Measurements from ENCODE around the gene CDHR4. TPM values are rescaled to one million over a fixed set of nuclear protein-coding genes. Genes with fewer than 3 reads are reported as not detected.
"Not testable (repeated sequence)": the region's sequence is repeated elsewhere in the genome, so short reads cannot be mapped to it uniquely, and the experiment has no call there.

Gene CDHR4, protein sequence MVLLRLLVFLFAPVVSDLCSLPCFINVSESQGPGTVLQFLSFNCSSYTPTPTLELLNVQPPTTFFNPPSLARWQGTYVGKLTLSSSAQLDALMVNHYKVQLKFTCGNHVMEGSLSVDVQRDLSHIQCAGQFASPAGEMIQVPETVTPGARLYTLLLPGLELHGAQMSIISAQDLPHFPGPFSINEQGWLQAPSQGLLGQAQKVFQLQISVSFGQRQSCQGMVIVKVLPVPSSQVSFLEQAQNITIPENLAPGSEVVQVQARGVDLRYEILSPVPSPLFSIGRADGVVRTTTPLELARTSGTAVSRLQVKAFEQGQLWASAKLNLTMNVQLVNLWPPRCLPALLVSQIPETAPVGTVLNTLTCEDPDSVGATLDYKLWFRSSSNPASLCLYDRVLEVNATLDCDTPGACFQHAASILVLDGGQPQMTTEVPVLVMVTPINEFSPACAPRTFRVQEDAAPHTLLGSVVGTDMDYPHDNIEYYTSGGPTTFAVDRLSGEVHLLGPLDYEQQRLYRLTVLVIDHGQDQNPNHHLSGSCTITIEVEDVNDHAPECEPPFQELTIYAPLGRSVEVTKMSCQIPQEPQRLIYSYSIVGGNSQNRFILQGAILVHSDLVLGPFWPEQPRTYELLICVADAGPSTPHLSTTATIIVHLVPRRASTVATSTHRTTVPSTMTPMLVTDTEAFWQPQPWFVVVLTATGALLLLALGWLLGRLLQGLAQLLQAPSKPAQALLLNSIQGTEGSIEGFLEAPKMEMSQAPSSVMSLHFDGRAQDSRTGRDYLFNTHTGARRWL
- total RNA-seq (2014; rRNA removed; shearing (Covaris generic)): not detected in 2 replicates

GRCh38 chr3:49799761-49800160, at the start of gene CDHR4:
Gene CDHR4 (minus strand): TSS chr3:49799873. CDS start chr3:49799812, 61 bp downstream.
- peak; percentile 20 for DNase-seq
- H3K36me3 ChIP-seq (replicated peaks; ENCODE audit: control insufficient read depth, insufficient read depth, low read length): no peaks in the 10 kb centered on the region
- H3K4me3 ChIP-seq (ENCODE audit: insufficient read depth, low read depth, low read length): no peak within 1 kb of the TSS
- H3K27me3 ChIP-seq (ENCODE audit: control insufficient read depth, insufficient read depth, low read length): peaks cover 17% of the 10 kb centered on the region

- Histone ChIP-seq H3K4me3 (ENCODE audit: insufficient read depth, low read depth, low read length) (no peak overlapping the region), H3K27me3 (ENCODE audit: control insufficient read depth, insufficient read depth, low read length) (no peaks in the 10 kb centered on the region), H3K36me3 (replicated peaks; ENCODE audit: control insufficient read depth, insufficient read depth, low read length) (peaks cover 31% of the 10 kb centered on the region)
- no peak for DNase-seq
Measured at GRCh38 chr3:49845694-49846093, 46.0 kb upstream of the CDHR4 start.

DNA sequence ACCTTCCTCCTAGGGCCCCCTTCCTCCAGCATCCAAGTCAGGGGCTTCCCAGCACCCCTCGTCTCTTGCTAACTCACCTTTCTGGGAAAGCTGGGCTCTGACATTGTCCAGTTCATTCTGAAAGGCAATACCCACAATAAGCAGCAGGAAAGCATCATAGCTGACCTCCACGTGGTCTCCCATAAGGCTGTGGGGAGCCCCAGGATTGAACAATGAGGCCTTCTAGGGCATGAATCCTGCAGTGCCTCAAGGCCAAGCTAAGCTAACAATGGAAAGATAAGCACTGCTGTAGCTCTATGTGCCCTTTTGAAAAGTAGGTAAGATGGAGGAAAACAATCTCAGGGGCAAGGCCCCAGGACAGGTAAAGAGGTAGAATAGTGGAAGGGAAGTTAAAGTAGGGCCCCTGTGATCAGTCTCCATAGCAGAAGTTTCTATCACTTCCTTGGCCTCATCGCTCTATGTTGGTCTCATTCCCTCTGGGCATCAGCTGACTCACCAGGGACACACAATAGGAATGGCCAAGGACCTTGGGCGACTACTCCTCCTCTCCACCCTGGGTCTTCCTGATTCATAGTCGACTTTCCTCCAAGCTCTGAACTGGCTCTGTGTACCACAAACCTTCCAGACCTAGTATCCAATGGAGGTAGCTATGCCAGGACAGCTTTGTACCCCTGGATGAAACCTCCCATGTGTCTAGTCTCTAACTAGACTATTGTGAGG, 45.0 kb upstream of the CDHR4 start:
- peaks cover 35% of the 10 kb centered on the region for H3K36me3 ChIP-seq (replicated peaks; ENCODE audit: control insufficient read depth, insufficient read depth, low read length)
- H3K27me3 ChIP-seq (ENCODE audit: control insufficient read depth, insufficient read depth, low read length): no peaks in the 10 kb centered on the region
- H3K4me3 ChIP-seq (ENCODE audit: insufficient read depth, low read depth, low read length): no peak overlapping the region
- DNase-seq: no peak

GRCh38 chr3:49842843-49843517, 43.3 kb upstream of the CDHR4 start:
- Histone ChIP-seq H3K36me3 (replicated peaks; ENCODE audit: control insufficient read depth, insufficient read depth, low read length) (peaks cover 39% of the 10 kb centered on the region), H3K27me3 (ENCODE audit: control insufficient read depth, insufficient read depth, low read length) (no peaks in the 10 kb centered on the region), H3K4me3 (ENCODE audit: insufficient read depth, low read depth, low read length) (no peak overlapping the region)
- no peak for DNase-seq

GRCh38 chr3:49841806-49842205, 42.1 kb upstream of the CDHR4 start:
- no peak for DNase-seq
- H3K36me3 ChIP-seq (replicated peaks; ENCODE audit: control insufficient read depth, insufficient read depth, low read length): peaks cover 40% of the 10 kb centered on the region
- no peaks in the 10 kb centered on the region for H3K27me3 ChIP-seq (ENCODE audit: control insufficient read depth, insufficient read depth, low read length)
- H3K4me3 ChIP-seq (ENCODE audit: insufficient read depth, low read depth, low read length): no peak overlapping the region

- Histone ChIP-seq H3K4me3 (ENCODE audit: insufficient read depth, low read depth, low read length) (no peak overlapping the region), H3K36me3 (replicated peaks; ENCODE audit: control insufficient read depth, insufficient read depth, low read length) (peaks cover 41% of the 10 kb centered on the region), H3K27me3 (ENCODE audit: control insufficient read depth, insufficient read depth, low read length) (no peaks in the 10 kb centered on the region)
- peak; percentile 69 for DNase-seq
Measured at GRCh38 chr3:49841126-49841696, 41.5 kb upstream of the CDHR4 start.

GRCh38 chr3:49840388-49840787, 40.7 kb upstream of the CDHR4 start:
- no peaks in the 10 kb centered on the region for H3K27me3 ChIP-seq (ENCODE audit: control insufficient read depth, insufficient read depth, low read length)
- H3K36me3 ChIP-seq (replicated peaks; ENCODE audit: control insufficient read depth, insufficient read depth, low read length): peaks cover 36% of the 10 kb centered on the region
- no peak overlapping the region for H3K4me3 ChIP-seq (ENCODE audit: insufficient read depth, low read depth, low read length)
- no peak for DNase-seq

- Histone ChIP-seq H3K36me3 (replicated peaks; ENCODE audit: control insufficient read depth, insufficient read depth, low read length) (peaks cover 36% of the 10 kb centered on the region), H3K27me3 (ENCODE audit: control insufficient read depth, insufficient read depth, low read length) (no peaks in the 10 kb centered on the region), H3K4me3 (ENCODE audit: insufficient read depth, low read depth, low read length) (no peak overlapping the region)
- DNase-seq: peak; percentile 83
Measured at GRCh38 chr3:49839193-49839809, 39.6 kb upstream of the CDHR4 start.

DNA sequence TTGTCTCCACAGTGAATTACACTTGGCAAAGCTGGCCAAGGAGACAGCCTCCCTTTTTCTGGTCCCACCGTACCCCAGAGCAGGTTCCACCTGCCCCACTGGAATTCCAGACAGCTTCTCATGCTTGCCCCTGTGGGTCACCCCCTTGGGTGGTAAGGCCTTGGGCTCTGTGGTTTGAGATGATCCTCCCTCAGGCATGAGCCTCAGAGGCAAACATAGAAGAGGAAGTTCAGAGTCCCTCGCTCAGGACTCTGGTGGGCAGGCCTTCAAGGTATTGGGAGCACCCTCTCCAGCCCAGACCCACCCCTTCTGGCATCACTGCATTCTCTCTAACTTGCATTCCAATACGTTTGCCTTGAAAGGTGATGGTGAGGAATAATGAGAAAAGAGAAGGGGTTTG, 31.7 kb upstream of the CDHR4 start:
- no peaks in the 10 kb centered on the region for H3K27me3 ChIP-seq (ENCODE audit: control insufficient read depth, insufficient read depth, low read length)
- H3K4me3 ChIP-seq (ENCODE audit: insufficient read depth, low read depth, low read length): no peak overlapping the region
- no peak for DNase-seq
- peaks cover 27% of the 10 kb centered on the region for H3K36me3 ChIP-seq (replicated peaks; ENCODE audit: control insufficient read depth, insufficient read depth, low read length)

DNA sequence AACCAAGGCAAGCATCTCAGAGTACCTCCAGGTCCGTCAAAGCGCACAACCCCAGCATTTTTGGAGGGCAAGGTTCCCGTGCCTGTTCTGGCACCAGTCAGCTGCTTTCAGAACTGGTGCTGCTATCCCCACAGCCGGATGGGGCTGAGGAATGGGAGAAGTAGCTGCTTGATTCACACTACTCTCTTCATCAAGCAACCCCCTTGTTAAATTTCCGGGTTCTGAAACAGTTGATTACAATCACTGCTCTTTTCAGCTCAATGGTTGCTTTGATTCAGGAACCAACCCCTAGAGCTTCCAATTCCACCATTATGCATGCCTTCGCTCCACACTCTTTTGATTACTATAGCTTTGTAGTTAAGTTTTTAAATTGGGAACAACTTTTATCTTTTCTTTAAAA, 26.3 kb upstream of the CDHR4 start:
- Histone ChIP-seq H3K36me3 (replicated peaks; ENCODE audit: control insufficient read depth, insufficient read depth, low read length) (peaks cover 20% of the 10 kb centered on the region), H3K4me3 (ENCODE audit: insufficient read depth, low read depth, low read length) (no peak overlapping the region), H3K27me3 (ENCODE audit: control insufficient read depth, insufficient read depth, low read length) (no peaks in the 10 kb centered on the region)
- DNase-seq: no peak

DNA sequence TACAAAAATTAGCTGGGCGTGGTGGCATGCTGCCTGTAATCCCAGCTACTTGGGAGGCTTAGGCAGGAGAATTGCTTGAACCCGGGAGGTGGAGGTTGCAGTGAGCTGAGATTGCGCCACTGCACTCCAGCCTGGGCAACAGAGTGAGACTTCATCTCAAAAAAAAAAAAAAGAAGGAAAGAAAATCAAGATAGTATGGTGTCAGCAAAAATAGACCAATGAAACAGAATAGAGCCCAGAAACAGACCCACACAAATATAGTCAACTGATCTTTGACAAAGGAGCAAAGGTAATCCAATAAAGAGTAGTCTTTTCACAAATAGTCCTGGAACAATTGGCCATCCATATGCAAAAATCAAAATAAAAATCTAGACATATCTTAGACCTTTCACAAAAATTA, 23.5 kb upstream of the CDHR4 start:
- not testable (repeated sequence) for H3K36me3 ChIP-seq (replicated peaks; ENCODE audit: control insufficient read depth, insufficient read depth, low read length); H3K4me3 ChIP-seq (ENCODE audit: insufficient read depth, low read depth, low read length); DNase-seq; H3K27me3 ChIP-seq (ENCODE audit: control insufficient read depth, insufficient read depth, low read length)

DNA sequence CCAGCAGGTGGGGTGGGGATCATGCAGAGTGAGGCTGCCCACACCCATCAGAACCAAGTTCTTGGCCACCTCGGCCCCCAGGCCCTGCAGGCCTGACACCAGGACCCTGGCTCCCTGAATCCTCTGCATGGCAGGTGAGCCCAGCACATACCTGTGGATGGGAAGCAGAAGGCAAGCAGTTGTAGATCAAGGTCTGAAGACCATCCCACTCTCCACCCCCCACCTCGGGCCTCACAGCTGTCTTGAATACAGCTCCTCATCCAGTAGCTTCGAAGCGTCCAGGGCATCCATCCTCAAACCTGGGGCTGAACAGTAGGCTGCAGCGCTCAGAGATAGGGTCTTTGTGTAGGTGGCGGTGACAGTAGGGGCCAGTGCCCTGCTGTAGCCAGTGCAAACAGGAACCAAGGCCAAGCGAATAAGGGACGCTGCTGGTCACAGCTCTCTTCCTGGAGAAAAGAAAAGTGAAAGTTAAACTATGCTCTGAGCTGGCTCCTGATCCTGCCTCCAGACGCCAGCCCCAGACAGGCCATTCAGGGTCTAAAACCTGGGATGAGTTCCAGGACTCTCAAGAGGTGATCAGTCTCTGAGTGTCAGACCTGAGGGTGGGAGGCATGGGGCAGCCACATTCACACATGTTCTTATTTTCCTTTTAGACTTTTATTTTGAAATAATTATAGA, 14.0 kb upstream of the CDHR4 start, which contains the start of gene UBA7:
TSS of gene UBA7 (minus strand) at position 457 of the 678 bp plus-strand sequence. CDS start at position 291, 166 bp downstream.
- DNase-seq: peak; percentile 43
- Histone ChIP-seq H3K27me3 (ENCODE audit: control insufficient read depth, insufficient read depth, low read length) (no peaks in the 10 kb centered on the region), H3K36me3 (replicated peaks; ENCODE audit: control insufficient read depth, insufficient read depth, low read length) (no peaks in the 10 kb centered on the region), H3K4me3 (ENCODE audit: insufficient read depth, low read depth, low read length) (no peak within 1 kb of the TSS)

DNA sequence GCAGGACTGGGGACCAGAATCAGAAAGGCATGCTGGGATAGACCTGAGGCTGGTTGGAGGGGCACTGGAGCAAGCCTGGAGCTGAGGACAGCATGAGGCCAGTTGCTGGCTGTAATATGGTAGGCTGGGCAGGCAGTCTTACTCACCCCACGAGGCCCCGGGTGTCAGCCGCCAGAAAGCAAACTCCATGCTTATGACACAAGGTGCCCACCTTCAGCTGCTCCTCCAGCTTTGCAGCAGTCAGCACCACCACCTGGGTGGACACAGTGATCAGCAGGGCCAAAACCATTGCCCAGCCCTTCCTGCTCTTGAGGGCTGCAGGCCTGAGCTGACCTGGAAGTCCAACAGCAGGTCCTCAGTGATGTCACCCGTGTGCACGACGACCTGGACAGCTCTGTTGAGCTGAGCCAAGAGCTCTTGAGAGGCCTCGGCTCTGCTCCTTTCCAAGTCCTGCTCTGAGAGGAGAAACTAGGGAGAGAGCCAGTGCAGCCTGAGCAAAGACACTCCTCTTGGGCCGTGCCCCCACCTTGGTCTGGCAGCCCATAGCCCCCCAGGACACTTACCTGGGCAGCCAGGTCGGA, 13.3 kb upstream of the CDHR4 start:
- no peak overlapping the region for H3K4me3 ChIP-seq (ENCODE audit: insufficient read depth, low read depth, low read length)
- peak; percentile 24 for DNase-seq
- no peaks in the 10 kb centered on the region for H3K27me3 ChIP-seq (ENCODE audit: control insufficient read depth, insufficient read depth, low read length)
- H3K36me3 ChIP-seq (replicated peaks; ENCODE audit: control insufficient read depth, insufficient read depth, low read length): no peaks in the 10 kb centered on the region

Measured in H7 (cell line).